ENCODE results near the gene ZCCHC4. TPM values are rescaled to one million over a fixed set of nuclear protein-coding genes. Genes with fewer than 3 reads are reported as not detected.

Gene ZCCHC4
- total RNA-seq, 2 experiments from 2014 or later = 11.3 to 11.4 TPM

DNA sequence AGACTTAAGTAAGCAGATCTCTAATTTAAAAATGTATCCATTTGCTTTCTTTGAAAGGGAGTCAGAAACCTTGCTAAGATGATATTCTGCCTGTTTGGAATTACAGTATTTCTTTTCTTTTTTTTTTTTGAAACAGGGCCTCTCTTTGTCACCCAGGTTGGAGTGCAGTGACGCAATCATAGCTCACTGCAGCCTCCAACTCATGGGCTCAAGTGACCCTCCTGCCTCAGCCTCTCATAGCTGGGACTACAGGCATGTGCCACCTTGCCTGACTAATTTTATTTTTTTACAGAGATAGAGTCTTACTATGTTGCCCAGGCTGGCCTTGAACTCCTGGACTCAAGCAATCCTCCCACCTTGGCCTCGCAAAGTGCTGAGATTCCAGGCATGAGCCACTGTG lies 104.4 kb downstream of the ZCCHC4 start:
- DNase-seq (no peak), ATAC-seq (no peak)
- H3K9me3 Mint-ChIP-seq (ENCODE audit: insufficient read depth) = no peaks in the 10 kb centered on the region
- H3K27ac Mint-ChIP-seq = no peak overlapping the region
- no peaks in the 10 kb centered on the region for H3K4me1 Mint-ChIP-seq (ENCODE audit: low read depth)
- ChIA-PET CTCF (interaction anchor here (1.5 to 2.1 kb wide), 2 partner anchors 11 to 23 kb away, joined by 7 read pairs; no protein-coding TSS in a partner anchor), POLR2A (no interaction called here)
- no peaks in the 10 kb centered on the region for H3K27me3 Mint-ChIP-seq (ENCODE audit: low read depth)
- peaks cover 38% of the 10 kb centered on the region for H3K36me3 Mint-ChIP-seq (ENCODE audit: low read depth)
- no peak overlapping the region for H3K4me3 Mint-ChIP-seq

Other genes with a start within 250 kb of the ZCCHC4 start
- 10 to 100 TPM; 10.8 to 12.5 TPM for gene SEPSECS, start 152.3 kb upstream of the ZCCHC4 start, total RNA-seq
- gene PI4K2B, start 78.7 kb upstream of the ZCCHC4 start, total RNA-seq = 10 to 100 TPM; 42.2 to 46.1 TPM
- 10 to 100 TPM; 45.4 to 48.6 TPM for gene ANAPC4, start 64.5 kb downstream of the ZCCHC4 start, total RNA-seq